ENCODE measurements around the gene WFDC8. TPM values are rescaled to one million over a fixed set of nuclear protein-coding genes. Genes with fewer than 3 reads are reported as not detected.

WFDC8 gene
- total RNA-seq, 2 donors from 2014 or later, result not detected

DNA sequence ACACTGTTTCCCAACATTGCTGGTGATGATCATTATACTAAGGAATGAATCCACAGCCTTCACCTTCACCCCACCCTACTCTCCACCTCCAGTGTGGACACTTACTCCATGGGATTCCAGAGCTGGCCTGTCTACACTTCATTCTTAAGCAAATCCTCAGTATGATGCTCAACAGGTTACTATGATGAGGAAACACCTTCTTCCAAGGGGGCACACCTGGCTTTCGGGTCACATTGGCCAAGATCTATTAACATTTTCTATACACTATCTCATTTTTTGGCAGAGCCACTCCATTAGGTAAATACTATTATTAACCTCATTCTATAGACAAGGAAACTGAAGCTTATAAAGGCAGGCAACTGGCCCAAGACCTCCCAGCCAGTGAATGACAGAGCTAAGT lies 23.9 kb downstream of the WFDC8 start:
- intact Hi-C loops (cut with DNase I), result no loop called here

DNA sequence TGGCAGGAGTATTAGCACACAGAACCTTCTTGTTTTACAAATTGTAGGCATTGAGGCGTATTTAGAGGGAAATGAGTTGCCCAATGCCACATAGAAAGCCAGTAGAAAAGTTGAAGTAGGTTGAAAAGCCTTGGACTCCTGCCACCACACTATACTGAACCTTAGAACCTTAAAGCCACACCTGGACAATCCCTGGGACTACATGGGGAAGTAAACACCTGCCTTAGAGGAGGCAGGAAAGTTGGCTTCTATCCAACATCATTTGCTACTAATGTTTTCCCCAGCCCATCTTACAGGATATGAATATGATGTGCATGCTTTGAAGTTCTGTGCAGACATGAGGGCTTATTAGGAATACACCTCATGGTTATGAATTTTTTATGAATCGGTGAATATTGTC lies 26.6 kb downstream of the WFDC8 start:
- no peak for DNase-seq (ENCODE audit: low spot score)
- intact Hi-C loops (cut with DNase I), result no loop called here

More for the DNA sequence above, 23.9 kb downstream of the WFDC8 start:
- DNase-seq (ENCODE audit: low spot score), result no peak

DNA sequence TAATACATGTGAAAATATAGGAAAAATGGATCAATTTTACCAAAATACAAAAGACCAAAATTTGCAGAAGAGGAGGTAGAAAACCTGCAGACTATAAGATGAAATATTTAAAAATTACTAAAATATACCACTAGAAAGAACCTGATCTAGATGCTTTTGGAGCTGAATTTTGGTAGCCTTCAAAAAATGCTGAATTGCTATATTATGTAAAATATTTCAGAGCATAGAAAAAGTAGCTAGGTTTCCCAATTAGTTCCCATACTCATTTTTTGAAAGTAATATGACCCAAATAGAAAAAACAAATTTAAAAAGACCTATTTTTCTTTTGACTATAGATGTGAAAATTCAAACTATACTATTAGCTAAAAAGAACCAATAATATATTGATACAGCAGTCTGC lies 28.3 kb downstream of the WFDC8 start:
- intact Hi-C loops (cut with DNase I), result no loop called here
- no peak for DNase-seq (ENCODE audit: low spot score)

DNA sequence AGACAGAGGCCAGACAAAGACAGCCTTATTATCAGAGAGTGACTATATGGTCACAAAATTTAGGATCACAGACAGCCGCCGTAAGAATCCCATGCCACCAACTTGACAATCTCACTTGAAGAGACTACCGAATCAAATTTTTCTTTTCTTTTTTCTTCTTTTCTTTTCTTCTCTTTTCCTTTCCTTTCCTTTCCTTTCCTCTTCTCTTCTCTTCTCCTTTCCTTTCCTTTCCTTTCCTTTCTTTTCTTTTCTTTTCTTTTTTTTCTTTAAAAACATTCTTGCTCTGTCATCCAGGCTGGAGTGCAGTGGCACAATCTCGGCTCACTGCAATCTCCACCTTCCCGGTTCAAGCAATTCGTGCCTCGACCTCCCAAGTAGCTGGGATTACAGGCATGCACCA lies 30.7 kb downstream of the WFDC8 start:
- intact Hi-C loops (cut with DNase I), result loop anchor here in 1 of 2 donors (10.0 kb wide), 1 partner anchor 226 kb away; no protein-coding TSS in a partner anchor
- no peak for DNase-seq (ENCODE audit: low spot score)

DNA sequence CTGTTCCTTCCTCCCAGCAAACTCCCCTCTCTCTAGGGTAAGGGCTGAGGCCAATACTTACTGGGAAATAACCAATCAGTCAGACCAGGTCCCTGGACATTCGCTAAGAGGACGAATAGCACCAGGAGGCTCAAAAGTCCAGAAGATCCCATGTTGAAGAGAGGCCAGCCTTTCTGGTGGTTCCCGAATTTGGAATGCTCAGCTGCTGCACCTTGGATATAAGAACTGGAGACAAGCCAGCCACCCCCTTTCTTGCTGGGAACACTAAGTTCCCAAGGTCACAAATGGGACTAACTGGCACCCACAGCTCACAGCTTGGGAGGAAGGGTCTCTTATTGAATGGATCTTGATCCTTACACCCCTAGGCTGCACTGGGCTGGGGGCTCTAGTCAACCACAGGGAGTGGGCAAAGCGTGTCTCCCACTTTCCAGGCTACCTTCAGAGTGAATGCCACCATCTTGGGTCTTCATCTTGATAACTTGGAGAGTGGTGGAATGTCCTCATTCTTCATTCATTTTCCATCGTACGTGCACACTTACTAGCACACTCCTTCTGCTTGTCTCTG lies 31.8 kb downstream of the WFDC8 start, which contains the start of gene EPPIN:
Gene EPPIN (minus strand): TSS at position 196 of the 565 bp plus-strand sequence. CDS start 44 bp downstream, at position 152.
- intact Hi-C loops (cut with DNase I), result loop anchor here in 1 of 2 donors (10.0 kb wide), 1 partner anchor 228 kb away; no protein-coding TSS in a partner anchor
- no peak for DNase-seq (ENCODE audit: low spot score)

DNA sequence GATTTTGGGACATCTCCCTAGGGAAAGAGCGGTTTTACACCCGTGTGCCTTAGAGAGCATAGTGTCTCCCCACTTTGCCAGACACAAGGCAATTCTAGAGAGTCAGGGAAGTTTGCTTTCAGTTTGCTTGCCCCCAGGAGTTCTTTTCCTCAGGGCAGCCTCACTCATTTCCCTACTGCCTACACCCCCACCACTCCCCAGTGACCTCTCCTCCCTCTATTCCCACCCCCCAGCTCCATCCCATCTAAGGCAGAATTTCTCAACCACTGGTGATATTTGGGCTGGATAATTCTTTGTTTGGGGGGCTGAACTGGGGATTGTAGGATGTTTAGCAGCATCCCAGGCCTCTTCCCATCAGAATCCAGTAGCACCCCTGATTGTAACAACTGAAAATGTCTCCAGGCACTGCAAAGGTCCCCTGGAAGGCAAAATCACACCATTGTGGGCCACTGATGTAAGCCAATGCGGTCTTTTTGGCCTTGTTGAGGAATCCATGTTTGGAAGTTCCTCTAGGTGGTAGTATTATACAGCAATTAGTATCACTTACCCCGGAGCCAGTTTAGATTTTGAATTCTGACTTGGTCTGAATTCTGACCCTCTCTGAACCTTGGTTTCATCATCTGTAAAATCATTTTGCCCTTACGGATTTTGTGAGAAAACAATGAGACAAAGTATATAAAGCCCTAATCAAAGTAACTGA lies 33.2 kb downstream of the WFDC8 start:
- no peak for DNase-seq (ENCODE audit: low spot score)

DNA sequence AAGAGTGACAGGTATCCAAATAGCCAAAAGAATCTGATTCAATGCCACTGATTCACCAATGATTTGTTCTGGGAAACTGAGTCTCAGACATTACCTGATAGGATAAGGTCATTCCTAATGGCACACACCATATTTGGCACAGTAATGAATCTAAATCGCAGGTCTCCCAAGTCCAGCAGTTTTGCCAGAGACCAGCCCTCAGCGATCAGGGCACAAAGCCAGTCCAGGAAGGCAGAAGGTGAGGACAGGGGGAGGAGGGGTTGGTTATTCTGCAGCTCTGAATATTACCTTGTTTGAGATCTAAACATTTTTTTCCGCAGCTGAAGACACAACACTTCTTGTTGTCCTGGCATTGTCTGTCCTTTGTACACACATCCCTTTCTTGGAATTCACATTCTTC lies 33.7 kb downstream of the WFDC8 start:
- intact Hi-C loops (cut with DNase I), result loop anchor here in 1 of 2 donors (10.0 kb wide), 1 partner anchor 229 kb away; no protein-coding TSS in a partner anchor
- DNase-seq (ENCODE audit: low spot score), result no peak

More for the DNA sequence above, 33.2 kb downstream of the WFDC8 start:
- intact Hi-C loops (cut with DNase I), result loop anchor here in 1 of 2 donors (10.0 kb wide), 1 partner anchor 229 kb away; no protein-coding TSS in a partner anchor

DNA sequence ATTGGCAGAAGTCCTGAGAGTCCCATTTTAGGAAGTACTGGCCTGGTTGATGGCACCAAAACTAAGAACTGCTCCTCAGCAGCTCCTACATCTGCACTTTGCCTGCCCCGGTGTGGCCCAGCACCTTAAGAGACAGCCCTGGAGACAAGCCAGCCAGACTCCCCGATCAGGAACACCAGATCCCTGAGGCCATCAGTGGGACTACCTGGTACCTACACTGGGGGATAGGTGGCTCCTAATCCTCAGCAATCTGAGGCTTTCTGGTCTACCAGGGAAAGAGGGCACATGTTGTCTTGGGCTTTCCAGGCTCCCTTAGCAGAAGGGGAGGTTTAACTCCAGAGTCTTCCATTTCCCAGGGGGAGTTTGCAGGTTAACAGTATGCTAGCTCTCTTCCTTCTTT lies 39.7 kb downstream of the WFDC8 start, which contains the start of gene WFDC6:
Gene WFDC6 (minus strand): TSS at position 101 of the 400 bp plus-strand sequence. CDS start 75 bp downstream, at position 26.
- intact Hi-C loops (cut with DNase I), result loop anchor here in 1 of 2 donors (10.0 kb wide), 1 partner anchor 55 kb away; no protein-coding TSS in a partner anchor
- DNase-seq (ENCODE audit: low spot score), result no peak

DNA sequence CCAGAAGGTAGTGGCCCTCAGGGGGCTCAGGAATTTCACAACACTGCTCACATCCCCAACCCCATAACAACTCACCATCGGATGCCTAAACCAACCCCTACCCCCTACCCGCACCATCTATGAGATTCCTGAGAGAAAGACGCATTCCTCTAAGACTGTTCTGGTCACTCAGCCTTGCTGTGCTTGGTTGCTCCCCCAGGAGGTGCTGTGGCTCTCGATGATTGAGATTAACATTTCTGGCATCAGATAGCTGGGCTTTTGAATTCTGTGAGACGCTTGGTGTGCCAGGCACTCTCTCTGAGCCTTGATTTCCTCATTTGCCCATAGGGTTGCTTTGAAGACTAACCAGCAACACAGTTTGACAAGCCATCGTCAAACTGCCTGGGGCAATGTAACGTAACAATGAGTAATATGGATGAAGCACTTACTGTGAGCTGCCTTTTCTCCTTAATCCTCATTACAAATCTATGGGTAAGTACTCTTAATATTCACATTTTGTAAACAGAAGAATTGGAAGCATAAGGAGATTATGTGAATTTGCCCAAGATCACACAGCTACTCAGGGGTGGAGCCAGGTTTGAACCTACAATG lies 40.8 kb downstream of the WFDC8 start:
- DNase-seq (ENCODE audit: low spot score), result no peak
- intact Hi-C loops (cut with DNase I), result loop anchor here in 1 of 2 donors (10.0 kb wide), 1 partner anchor 56 kb away; no protein-coding TSS in a partner anchor

DNA sequence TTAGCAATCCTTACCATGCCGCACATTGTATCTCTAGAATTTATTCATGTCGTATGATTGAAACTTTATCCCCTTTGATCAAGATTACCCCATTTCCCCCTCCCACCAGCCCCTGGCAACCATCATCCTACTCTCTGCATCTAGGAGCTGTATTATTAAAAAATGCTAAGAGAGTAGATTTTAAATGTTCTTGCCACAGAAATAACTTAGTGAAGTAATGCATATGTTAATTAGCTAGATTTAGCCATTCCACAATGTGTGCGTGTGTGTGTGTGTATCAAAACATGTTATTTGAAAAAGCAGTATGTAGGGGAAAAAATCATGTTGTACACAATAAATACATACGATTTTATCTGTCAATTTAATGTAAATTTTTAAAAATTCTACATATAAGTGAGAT lies 51.8 kb downstream of the WFDC8 start:
- intact Hi-C loops (cut with DNase I), result no loop called here
- no peak for DNase-seq (ENCODE audit: low spot score)

DNA sequence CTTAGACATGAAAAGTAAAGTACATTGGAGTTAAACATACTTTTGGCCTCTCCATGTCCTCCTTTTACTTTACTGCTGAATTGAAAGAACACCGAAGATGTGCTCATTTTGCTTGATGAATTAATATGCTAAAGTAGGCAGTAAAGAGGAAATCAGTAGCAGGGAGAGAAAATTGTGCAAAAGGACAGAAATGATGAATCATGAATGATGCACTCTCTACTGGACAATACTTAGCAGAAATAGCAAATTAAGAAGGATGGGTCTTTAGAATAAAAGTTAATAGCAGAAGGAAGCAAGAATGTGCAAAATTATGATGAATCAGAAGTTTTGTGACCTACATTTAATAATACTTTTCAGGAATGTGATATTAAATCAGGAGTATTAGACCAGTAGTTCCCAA lies 55.3 kb downstream of the WFDC8 start:
- intact Hi-C loops (cut with DNase I), result no loop called here
- DNase-seq (ENCODE audit: low spot score), result no peak

DNA sequence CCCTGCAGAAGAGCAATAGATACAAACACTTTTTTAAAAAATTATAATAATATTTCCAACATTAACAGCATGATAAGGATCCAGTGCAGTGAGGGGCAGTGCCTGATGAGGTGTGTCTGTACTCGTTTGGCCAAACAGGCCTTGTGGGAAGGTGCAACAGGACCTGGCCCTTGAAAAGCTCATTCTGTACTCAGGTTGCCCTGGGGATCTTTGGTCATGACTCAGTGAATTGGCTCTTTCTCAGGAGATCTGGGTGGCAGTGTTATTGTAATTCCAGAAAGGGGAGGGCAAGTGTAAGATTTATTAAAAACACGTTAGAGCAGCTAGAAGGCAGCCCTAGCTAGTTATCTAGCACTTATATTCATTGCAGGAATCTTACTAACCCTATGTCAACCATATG lies 60.8 kb downstream of the WFDC8 start:
- DNase-seq (ENCODE audit: low spot score), result no peak
- intact Hi-C loops (cut with DNase I), result no loop called here

DNA sequence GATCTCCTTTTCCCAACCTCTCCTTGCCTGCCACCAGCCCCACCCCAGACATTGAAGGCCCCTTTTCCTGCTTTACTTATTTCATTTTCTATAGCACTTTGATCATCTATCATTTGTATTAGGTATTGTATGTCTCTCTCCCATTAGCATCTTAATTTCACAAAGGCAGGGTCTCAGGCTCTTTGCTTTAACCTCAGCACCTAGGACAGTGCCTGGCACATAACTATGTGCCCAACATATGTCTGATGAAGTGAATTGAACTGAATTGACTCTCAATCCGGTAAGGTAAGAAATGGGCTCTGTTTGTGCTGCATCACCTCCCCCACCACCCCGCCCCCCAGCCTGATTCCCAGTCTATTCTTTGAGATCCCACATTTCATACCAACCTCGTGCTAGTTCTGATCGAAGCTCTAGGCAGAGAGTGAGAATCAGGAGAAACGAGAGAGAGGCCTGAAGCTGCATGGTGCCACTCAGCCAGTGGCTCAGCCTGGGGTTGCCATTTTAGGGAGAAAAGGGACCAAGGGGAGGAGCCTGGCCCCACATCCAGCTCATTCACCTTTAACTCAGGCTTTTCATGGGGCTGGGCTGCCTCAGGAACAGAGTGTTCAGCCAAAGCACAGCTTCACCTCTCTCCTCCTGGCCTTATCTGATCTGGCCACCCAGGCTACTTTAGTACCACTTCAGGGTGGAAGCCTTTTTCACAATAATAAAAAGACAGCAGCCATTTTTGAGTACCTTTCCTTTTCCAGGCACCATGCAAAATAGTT lies 63.8 kb downstream of the WFDC8 start, which contains the start of gene SPINT3:
Gene SPINT3 (minus strand): TSS at position 476 of the 767 bp plus-strand sequence. CDS start 14 bp downstream, at position 462.
- intact Hi-C loops (cut with DNase I), result no loop called here
- no peak for DNase-seq (ENCODE audit: low spot score)

DNA sequence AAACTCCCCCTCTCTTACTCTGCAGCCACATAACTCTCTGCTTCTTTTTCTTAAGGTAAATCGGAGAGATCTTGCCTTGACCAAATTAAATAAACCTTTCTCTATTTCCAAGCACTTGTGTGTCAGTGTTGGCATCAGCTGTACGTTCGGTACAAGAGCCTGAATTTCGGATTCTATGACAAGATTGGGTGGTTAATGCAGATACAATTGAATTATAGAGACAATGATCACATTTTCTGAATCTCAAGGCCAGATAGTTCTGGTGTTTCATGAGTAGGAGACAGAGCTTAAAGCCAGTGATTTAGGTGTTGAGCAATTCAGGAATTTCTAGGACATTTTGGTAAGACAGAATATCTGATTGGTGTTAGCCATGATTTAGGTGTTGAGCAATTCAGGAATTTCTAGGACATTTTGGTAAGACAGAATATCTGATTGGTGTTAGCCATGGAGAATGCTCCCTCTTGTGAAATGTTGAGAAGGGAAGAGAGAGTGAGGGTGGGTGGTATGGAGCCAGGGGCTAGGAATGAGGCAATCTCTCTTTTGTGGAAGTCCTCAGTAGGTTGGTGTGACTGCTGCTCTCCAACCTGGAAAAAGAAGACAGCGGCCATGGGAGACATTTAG lies 68.7 kb downstream of the WFDC8 start:
- no peak for DNase-seq (ENCODE audit: low spot score)
- intact Hi-C loops (cut with DNase I), result no loop called here

DNA sequence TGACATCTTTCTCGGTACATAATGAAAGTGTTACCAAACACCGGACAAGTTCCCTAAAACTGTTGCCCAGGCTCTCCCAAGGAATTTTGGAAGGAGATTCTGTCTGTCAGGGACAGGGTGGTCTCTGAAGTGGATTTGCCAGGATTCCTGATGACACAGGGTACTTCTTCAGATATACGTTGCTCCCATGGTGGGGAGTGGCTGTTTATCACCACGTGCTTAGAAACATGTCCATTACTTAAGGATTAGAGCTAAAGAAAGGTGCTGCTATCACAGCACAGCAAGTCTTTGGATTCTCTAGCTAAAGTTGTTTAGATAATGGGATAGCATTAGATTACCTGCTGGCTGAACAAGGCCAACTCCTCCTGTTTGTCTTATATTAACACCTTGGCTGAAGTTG lies 70.0 kb downstream of the WFDC8 start:
- DNase-seq (ENCODE audit: low spot score), result no peak
- intact Hi-C loops (cut with DNase I), result no loop called here

DNA sequence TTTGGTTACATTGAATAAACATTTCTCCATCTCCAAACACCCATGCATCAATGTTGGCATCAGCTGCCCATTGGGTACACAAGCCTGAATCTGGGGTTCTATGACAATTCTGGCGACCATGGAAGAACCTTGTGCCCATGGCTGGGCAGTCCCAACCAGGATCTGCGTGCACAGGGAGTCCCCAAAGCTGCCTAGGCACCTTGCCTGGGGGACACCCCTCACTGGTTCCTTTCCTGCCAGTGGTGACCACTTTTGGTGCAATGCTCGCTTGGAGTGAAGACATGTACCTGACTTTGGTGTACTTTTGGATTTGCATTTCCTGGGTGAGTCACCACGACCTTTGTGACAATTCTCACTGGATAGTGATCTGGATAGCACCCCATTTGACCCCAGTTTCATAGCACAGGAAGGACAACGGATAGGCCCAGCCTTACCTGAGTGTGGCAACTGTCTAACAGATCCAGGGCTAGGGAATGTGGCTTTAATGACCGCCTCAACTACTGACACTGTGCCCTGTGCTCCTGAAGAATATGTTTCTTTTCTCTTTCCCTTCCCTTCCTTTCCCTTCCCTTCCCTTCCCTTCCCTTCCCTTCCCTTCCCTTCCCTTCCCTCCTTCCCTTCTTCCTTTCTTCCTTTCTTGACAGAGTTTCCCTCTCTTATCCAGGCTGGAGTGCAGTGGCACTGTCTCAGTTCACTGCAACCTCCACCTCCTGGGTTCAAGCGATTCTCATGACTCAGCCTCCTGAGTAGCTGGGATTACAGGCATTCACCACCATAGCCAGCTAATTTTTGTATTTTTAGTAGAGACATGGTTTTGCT lies 70.8 kb downstream of the WFDC8 start:
- DNase-seq (ENCODE audit: low spot score), result no peak
- intact Hi-C loops (cut with DNase I), result no loop called here

DNA sequence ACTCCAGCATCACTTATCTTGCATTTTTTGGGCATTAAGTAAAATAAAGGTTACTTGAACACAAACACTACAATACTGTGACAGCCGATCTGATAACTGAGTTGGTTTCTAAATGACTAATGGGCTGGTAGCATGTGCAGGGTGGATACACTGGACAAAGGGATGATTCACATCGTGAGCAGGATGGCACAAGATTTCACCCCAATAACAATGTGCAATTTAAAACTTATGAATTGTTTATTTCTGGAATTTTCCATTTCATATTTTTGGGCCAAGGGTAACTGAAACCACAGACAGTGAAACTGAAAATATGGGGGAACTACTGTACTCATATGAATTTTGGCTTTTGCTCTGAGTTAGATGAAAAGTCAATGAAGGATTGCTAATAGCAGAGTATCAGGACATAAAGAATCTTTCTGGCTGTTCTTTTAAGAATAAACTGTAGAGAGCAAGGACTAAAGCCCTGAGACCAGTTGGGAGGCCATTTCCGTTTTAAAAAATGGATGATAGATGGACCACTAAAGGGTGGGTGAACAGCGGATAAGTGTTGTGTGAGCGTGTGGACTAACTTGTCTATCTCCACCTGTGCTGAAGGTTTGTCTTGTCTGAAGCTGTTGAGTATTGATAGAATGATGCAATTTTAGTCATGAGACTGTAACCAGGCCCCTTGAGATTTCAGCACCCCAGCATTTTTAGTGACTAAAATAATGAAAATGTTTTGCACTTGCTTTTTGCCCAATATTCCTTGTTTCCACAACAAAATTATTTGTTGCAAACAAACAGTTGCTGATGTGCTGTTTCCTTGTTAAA lies 71.9 kb downstream of the WFDC8 start:
- no peak for DNase-seq (ENCODE audit: low spot score)
- intact Hi-C loops (cut with DNase I), result no loop called here
